B cell (primary cell): ENCODE measurements around the gene TSSC4. TPM values are rescaled to one million over a fixed set of nuclear protein-coding genes. Genes with fewer than 3 reads are reported as not detected.

Source experiments
- ATAC-seq: fragments of 200-7000 bp; cut with Tn5 transposase; one replicate; pipeline ENCODE4 v1.10.0; 2021; ENCODE audit warnings: low read depth, mild to moderate bottlenecking, moderate number of reproducible peaks, moderate library complexity
- CTCF ChIA-PET: fragments of 350-600 bp; sonication (Branson Sonifier 250); formaldehyde crosslinking; loops from one replicate; lab custom pipeline; 2021; ENCODE audit warnings: antibody characterized with exemption, inconsistent platforms; lab: Charles Lee
- POLR2A ChIA-PET: fragments of 350-600 bp; sonication (Branson Sonifier 250); formaldehyde crosslinking; loops from one replicate; lab custom pipeline; 2021; ENCODE audit warnings: antibody characterized with exemption; lab: Charles Lee
- DNase-seq: peaks from one replicate; pipeline ENCODE4 v3.0.0; 2013
- H2AFZ ChIP-seq: 2 replicates; pipeline ENCODE4 v1.6.1; 2012; ENCODE audit warnings: mild to moderate bottlenecking, low read depth, low read length; ENCODE audit not compliant: insufficient read depth, poor library complexity, severe bottlenecking
- H3K27ac ChIP-seq, 2 donors: 1 replicate in 1 of 2; 2 replicates in 1 of 2; pipeline ENCODE4 v1.5.1; 2012 to 2013; ENCODE audit warnings: low read length in 2 of 2, mild to moderate bottlenecking in 2 of 2, moderate library complexity in 1 of 2
- H3K27me3 ChIP-seq, 4 experiments: fragments of 200-600 bp in 1 of 4; sonication (generic) in 1 of 4; replicated peaks in 1 of 4; 1 replicate in 2 of 4; 2 replicates in 2 of 4; pipeline versions ENCODE4 v1.6.1 to v1.7.0; 2013 to 2016; ENCODE audit warnings: low read length in 3 of 4, mild to moderate bottlenecking in 2 of 4, mixed read lengths in 1 of 4, moderate library complexity in 1 of 4; ENCODE audit not compliant: insufficient read depth in 4 of 4, control insufficient read depth in 3 of 4; ENCODE audit errors: control extremely low read depth in 1 of 4
- H3K36me3 ChIP-seq, 2 experiments: replicated peaks in 1 of 2; 1 replicate in 1 of 2; 2 replicates in 1 of 2; pipeline versions ENCODE4 v1.6.1 to v1.7.1; 2013; ENCODE audit warnings: low read length in 1 of 2; ENCODE audit not compliant: insufficient read depth in 2 of 2, control insufficient read depth in 1 of 2; ENCODE audit errors: control extremely low read depth in 1 of 2, extremely low read depth in 1 of 2
- H3K4me1 ChIP-seq, 2 donors: fragments of 200-600 bp in 1 of 2; sonication (generic) in 1 of 2; 1 replicate in 1 of 2; 2 replicates in 1 of 2; pipeline versions ENCODE4 v1.5.1 to v1.6.1; 2013 to 2017; ENCODE audit warnings: low read length in 2 of 2; ENCODE audit not compliant: control insufficient read depth in 2 of 2, insufficient read depth in 2 of 2
- H3K4me2 ChIP-seq: replicated peaks from 2 replicates; pipeline ENCODE3; 2012; ENCODE audit warnings: mild to moderate bottlenecking, low read depth, low read length; ENCODE audit not compliant: poor library complexity, severe bottlenecking
- H3K4me3 ChIP-seq, 5 experiments: fragments of 200-600 bp in 1 of 5; sonication (generic) in 1 of 5; 1 replicate in 3 of 5; 2 replicates in 2 of 5; pipeline versions ENCODE4 v1.5.1 to v1.7.0; 2011 to 2016; ENCODE audit warnings: low read length in 4 of 5, mild to moderate bottlenecking in 4 of 5, low read depth in 2 of 5, control low read depth in 1 of 5, moderate library complexity in 1 of 5; ENCODE audit not compliant: insufficient read depth in 1 of 5; ENCODE audit errors: control extremely low read depth in 1 of 5, extremely low read depth in 1 of 5
- H3K79me2 ChIP-seq: fragments of 200-600 bp; sonication (generic); one replicate; pipeline ENCODE4 v1.6.0; 2016; ENCODE audit warnings: low read length; ENCODE audit not compliant: control insufficient read depth, insufficient read depth
- H3K9ac ChIP-seq: fragments of 200-600 bp; sonication (generic); 2 replicates; pipeline ENCODE4 v1.6.1; 2017; ENCODE audit warnings: mild to moderate bottlenecking, low read length, moderate library complexity
- H3K9me3 ChIP-seq, 3 donors: one replicate each; pipeline versions ENCODE4 v1.6.1 to v1.7.1; 2013; ENCODE audit warnings: low read length in 2 of 3; ENCODE audit not compliant: control insufficient read depth in 2 of 3, insufficient read depth in 1 of 3; ENCODE audit errors: control extremely low read depth in 1 of 3
- H4K20me1 ChIP-seq: 2 replicates; pipeline ENCODE4 v1.6.0; 2012; ENCODE audit warnings: mild to moderate bottlenecking, low read length; ENCODE audit not compliant: insufficient read depth, control insufficient read depth, poor library complexity, severe bottlenecking
- H3K27ac Mint-ChIP-seq: one replicate; pipeline ENCODE4 v1.8.0; 2021; ENCODE audit warnings: mixed read lengths
- H3K27me3 Mint-ChIP-seq: one replicate; pipeline ENCODE4 v1.8.0; 2021; ENCODE audit warnings: mixed read lengths
- H3K4me1 Mint-ChIP-seq: one replicate; pipeline ENCODE4 v1.8.0; 2021; ENCODE audit warnings: mixed read lengths
- H3K4me3 Mint-ChIP-seq: one replicate; pipeline ENCODE4 v1.8.0; 2021; ENCODE audit warnings: mixed read lengths
- H3K9me3 Mint-ChIP-seq: one replicate; pipeline ENCODE4 v1.8.0; 2022; ENCODE audit warnings: mixed read lengths; ENCODE audit not compliant: insufficient read depth
- EZH2 ChIP-seq: IDR thresholded peaks from 2 replicates; pipeline ENCODE4 v1.6.1; 2012; ENCODE audit warnings: borderline replicate concordance, low read depth, mild to moderate bottlenecking, moderate library complexity, low read length; ENCODE audit not compliant: insufficient read depth, poor library complexity, severe bottlenecking
- WGBS: methylation state at CpG from one replicate; pipeline ENCODE4 v1.1.5; 2013; ENCODE audit warnings: missing lambda C conversion rate; ENCODE audit not compliant: insufficient coverage; 5-methylcytosine and 5-hydroxymethylcytosine counted together
- intact Hi-C: fragments of 100-400 bp; cut with micrococcal nuclease; formaldehyde crosslinking; loops from one replicate; pipeline ENCODE4 v1.10.0; 2022
- polyA plus RNA-seq: library from polyadenylated mRNA; depleted of rRNA; stranded (reverse); fragments of >200 nt; gene quantifications from 2 replicates; pipeline ENCODE4 v1.2.3, GENCODE V29; 2012
- total RNA-seq, 2 donors: library from RNA; stranded (reverse); fragments of 120-200 nt in 1 of 2; gene quantifications; 1 replicate in 1 of 2; 2 replicates in 1 of 2; pipeline versions ENCODE4 v1.2.3 to v1.2.4, GENCODE V29; 2013 to 2022
- TF ChIP-seq, protein P1 (sequence below): fragments of 200-600 bp; IDR thresholded peaks from one replicate; pipeline ENCODE4 v1.8.0; 2022; ENCODE audit warnings: antibody characterized with exemption, mild to moderate bottlenecking

The TSSC4 gene
- total and polyA plus RNA-seq, 2 donors (not counting 1 experiment from before 2014, with no cell fraction given) = 49.4 to 57.5 TPM

DNA sequence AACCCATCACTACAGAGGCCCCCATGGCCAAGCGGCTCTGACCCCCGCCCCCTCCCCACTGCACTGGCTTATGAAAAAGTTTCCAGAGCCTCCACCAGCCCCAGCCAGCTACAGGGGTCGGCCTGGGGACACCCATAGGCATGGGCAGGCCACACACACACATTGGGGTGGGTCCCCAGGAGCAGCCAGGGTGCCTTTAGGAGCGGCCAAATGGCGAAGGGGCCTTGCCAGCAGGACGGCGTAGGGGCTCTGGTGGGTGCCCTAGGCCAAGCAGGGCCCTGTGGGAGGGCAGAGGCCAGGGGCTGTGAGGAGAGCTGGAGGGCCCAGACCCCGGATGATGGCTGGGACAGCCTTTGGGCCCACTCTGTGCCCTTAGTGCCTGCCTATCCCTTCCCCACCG, 10.1 kb downstream of the TSSC4 start:
- H3K4me2 ChIP-seq = no peak overlapping the region
- no peaks in the 10 kb centered on the region for H3K4me1 ChIP-seq
- Mint-ChIP-seq H3K9me3 (no peaks in the 10 kb centered on the region), H3K4me1 (no peaks in the 10 kb centered on the region), H3K27me3 (no peaks in the 10 kb centered on the region), H3K27ac (no peak overlapping the region), H3K4me3 (no peak overlapping the region)
- no peak for DNase-seq
- CTCF ChIA-PET = no interaction called here
- no peaks in the 10 kb centered on the region for H4K20me1 ChIP-seq
- H3K4me3 ChIP-seq = no peak overlapping the region
- WGBS = 90% methylated on average over 7 of the region's 9 CpGs
- H3K9ac ChIP-seq = no peak overlapping the region
- no peak for ATAC-seq
- no peaks in the 10 kb centered on the region for H3K9me3 ChIP-seq
- H3K27ac ChIP-seq = no peak overlapping the region
- POLR2A ChIA-PET = no interaction called here
- no peak for TF ChIP-seq EZH2
- TF ChIP-seq, protein P1, sequence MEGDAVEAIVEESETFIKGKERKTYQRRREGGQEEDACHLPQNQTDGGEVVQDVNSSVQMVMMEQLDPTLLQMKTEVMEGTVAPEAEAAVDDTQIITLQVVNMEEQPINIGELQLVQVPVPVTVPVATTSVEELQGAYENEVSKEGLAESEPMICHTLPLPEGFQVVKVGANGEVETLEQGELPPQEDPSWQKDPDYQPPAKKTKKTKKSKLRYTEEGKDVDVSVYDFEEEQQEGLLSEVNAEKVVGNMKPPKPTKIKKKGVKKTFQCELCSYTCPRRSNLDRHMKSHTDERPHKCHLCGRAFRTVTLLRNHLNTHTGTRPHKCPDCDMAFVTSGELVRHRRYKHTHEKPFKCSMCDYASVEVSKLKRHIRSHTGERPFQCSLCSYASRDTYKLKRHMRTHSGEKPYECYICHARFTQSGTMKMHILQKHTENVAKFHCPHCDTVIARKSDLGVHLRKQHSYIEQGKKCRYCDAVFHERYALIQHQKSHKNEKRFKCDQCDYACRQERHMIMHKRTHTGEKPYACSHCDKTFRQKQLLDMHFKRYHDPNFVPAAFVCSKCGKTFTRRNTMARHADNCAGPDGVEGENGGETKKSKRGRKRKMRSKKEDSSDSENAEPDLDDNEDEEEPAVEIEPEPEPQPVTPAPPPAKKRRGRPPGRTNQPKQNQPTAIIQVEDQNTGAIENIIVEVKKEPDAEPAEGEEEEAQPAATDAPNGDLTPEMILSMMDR = no peak
- H3K27me3 ChIP-seq = no peaks in the 10 kb centered on the region
- H3K79me2 ChIP-seq = no peaks in the 10 kb centered on the region
- no peak overlapping the region for H2AFZ ChIP-seq
- no peaks in the 10 kb centered on the region for H3K36me3 ChIP-seq
- intact Hi-C loops = no loop called here

DNA sequence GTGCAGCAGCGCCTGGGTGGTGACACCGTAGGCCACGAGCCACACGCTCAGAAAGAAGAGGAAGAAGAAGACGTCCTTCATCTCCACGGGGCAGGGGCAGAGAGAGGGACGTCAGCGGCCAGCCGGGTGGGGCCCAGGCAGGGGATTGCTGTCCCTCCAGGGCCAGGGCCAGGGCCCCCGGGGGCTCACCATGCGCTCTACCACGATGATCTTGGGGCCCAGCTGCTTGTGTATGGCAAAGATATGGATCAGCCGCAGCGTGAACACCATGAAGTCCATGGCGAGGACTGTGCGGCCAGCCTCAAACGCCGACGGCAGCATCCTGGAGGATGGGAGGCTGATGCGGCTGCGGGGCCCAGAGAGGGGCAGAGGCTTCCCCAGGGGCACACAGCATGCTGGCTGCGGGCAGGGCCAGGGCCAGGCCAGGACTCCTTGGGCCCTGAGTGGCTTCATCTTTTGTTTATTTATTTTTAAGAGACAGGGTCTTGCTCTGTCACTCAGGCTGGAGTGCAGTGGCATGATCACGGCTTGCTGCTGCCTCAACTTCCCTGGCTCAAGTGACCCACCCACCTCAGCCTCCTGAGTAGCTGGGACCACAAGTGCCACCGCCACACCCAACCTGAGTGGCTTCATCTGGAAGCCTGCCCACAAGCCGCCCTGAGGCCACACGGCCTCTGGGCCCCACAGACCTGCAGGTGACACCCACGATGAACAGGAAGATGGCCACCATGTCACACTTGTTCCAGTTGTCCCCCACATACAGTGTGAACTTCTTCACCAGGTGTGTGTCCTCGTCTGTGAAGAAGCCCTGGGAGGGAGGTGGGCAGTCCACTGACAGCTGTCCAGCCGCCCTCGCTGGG, 11.1 kb downstream of the TSSC4 start:
- Histone ChIP-seq H3K9ac (no peak overlapping the region), H3K36me3 (no peaks in the 10 kb centered on the region), H3K4me3 (no peak overlapping the region), H3K79me2 (no peaks in the 10 kb centered on the region), H3K27me3 (no peaks in the 10 kb centered on the region), H3K9me3 (no peaks in the 10 kb centered on the region), H3K4me2 (no peak overlapping the region), H3K27ac (no peak overlapping the region), H2AFZ (no peak overlapping the region), H4K20me1 (no peaks in the 10 kb centered on the region), H3K4me1 (no peaks in the 10 kb centered on the region)
- TF ChIP-seq, protein P1 = no peak
- no peak for TF ChIP-seq EZH2
- H3K9me3 Mint-ChIP-seq = no peaks in the 10 kb centered on the region
- WGBS = 80% methylated on average over 30 of the region's 30 CpGs
- H3K4me1 Mint-ChIP-seq = no peaks in the 10 kb centered on the region
- no peak for DNase-seq
- intact Hi-C loops = no loop called here
- ChIA-PET CTCF (interaction anchor here (0.7 kb wide), 1 partner anchor 107 kb away, joined by 4 read pairs; no protein-coding TSS in a partner anchor), POLR2A (no interaction called here)
- H3K27ac Mint-ChIP-seq = no peak overlapping the region
- H3K4me3 Mint-ChIP-seq = no peak overlapping the region
- no peak for ATAC-seq
- no peaks in the 10 kb centered on the region for H3K27me3 Mint-ChIP-seq
